T-helper 17 cell (primary cell): ENCODE data around the gene GBX1. TPM values are rescaled to one million over a fixed set of nuclear protein-coding genes. Genes with fewer than 3 reads are reported as not detected.
A peak's percentile ranks its signal among the peaks of the same experiment; 100 is the strongest.

Experiments
- ATAC-seq: fragments of 150-1000 bp; cut with Tn5 transposase; 2 replicates; pipeline ENCODE4 v1.10.0; 2021; ENCODE audit warnings: mild to moderate bottlenecking, moderate library complexity
- DNase-seq, 3 donors: peaks; one replicate each; pipeline versions ENCODE4 v3.0.0 to v3.0.0-alpha.2; 2020 to 2021
- H3K9me3 ChIP-seq: one replicate; pipeline ENCODE4 v1.7.0; 2013; ENCODE audit warnings: low read length, mild to moderate bottlenecking; ENCODE audit not compliant: control insufficient read depth, poor library complexity, severe bottlenecking
- H3K27ac Mint-ChIP-seq: one replicate; pipeline ENCODE4 v1.8.0; 2022; ENCODE audit warnings: mild to moderate bottlenecking, moderate library complexity, mixed read lengths
- H3K27me3 Mint-ChIP-seq: one replicate; pipeline ENCODE4 v1.8.0; 2022; ENCODE audit warnings: mixed read lengths
- H3K36me3 Mint-ChIP-seq: one replicate; pipeline ENCODE4 v1.8.0; 2022; ENCODE audit warnings: low read depth, mixed read lengths
- H3K4me1 Mint-ChIP-seq: one replicate; pipeline ENCODE4 v1.8.0; 2022; ENCODE audit warnings: mild to moderate bottlenecking, mixed read lengths
- H3K4me3 Mint-ChIP-seq: one replicate; pipeline ENCODE4 v1.8.0; 2022; ENCODE audit warnings: mild to moderate bottlenecking, moderate library complexity, mixed read lengths
- total RNA-seq, 4 donors: library from RNA in 2 of 4; stranded (reverse) in 2 of 4; gene quantifications; one replicate each; pipeline ENCODE4 v1.2.3 and lab custom pipeline; 2022 to 2026

GBX1 gene
- total RNA-seq, 2 donors from 2014 or later, result not detected

DNA sequence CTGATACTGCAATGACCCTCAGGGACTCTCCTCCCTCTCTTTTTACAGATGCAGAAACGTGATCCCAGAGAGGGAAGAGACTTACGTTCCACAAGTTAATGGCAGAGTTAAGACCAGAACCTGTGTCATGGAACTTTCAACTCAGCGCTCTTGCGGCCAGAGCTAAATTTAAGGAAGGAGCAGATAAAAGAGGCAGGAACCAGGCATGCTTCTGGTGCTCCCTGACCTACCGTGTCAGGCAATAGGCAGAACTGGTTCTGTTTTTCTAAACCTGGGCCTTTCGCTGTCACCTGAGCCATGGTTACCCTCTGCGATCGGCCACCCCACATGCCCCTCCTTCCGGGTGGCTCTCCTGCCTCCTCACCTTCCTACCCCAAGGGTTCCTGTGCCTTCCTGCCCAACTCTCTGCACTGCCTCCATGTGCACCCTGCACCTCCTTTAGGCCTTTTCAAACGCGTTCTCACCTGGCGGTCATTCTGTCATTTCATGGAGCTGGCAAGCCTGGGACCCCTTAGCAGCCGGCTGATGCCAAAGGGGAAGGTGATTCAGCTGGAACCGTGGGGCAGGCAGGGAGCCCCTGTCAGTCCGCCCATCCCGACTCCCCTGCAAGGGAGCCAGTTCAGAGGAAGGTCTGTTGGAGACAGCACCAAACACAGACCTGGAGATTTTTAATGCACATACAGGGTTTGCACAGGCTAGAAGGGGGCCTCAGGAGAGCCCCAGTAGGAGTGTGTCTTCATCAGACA is 7.7 kb upstream of the GBX1 start:
- Mint-ChIP-seq H3K4me1 (peaks cover 11% of the 10 kb centered on the region), H3K36me3 (peaks cover 2% of the 10 kb centered on the region), H3K27me3 (peaks cover 32% of the 10 kb centered on the region), H3K4me3 (no peak overlapping the region), H3K27ac (no peak overlapping the region)
- DNase-seq (no peak), ATAC-seq (no peak)
- H3K9me3 ChIP-seq, result no peaks in the 10 kb centered on the region

DNA sequence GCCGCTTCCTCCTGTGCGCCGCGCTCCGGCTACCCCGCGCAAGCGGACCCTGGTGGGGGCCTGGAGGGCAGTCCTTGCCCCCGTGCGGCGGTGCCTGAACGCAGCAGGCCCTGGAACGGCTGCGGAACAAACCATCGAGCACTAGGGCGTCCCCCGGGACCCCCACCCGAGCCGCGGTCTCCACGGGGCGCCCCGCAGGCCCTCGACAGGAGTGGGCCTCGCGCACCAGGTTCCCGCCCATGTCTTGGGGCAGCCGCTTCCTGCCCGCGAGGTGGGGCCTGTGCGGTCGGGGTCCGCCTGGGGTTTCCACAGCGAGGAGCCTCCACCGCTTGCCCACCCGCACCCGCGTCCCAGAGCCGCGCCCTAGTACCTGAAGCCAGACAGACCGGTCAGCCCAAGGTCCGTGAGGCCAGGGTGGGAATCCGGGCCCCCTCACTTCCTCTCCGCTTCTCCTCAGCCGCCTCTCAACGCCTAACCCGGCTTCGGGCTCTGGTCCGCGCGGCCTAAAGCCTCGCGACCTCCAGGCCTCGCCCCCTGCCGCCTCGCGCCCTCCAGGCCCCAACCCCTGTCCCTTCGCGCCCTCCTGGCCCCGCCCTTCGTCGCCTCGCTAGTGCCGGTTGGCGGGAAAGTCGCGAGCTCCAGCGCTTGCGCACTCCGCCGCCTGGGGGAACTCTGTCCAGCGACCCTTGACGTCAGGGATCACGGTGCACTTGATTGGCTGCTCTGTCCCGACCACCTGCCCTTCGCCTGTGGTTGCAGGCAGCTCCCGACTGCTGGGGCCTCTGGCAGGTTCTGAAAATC is 7.0 kb upstream of the GBX1 start:
- peaks cover 11% of the 10 kb centered on the region for H3K4me1 Mint-ChIP-seq
- ATAC-seq (no peak), DNase-seq (no peak)
- no peak overlapping the region for H3K4me3 Mint-ChIP-seq
- H3K36me3 Mint-ChIP-seq, result peaks cover 2% of the 10 kb centered on the region
- peaks cover 39% of the 10 kb centered on the region for H3K27me3 Mint-ChIP-seq
- no peak overlapping the region for H3K27ac Mint-ChIP-seq
- H3K9me3 ChIP-seq, result no peaks in the 10 kb centered on the region

DNA sequence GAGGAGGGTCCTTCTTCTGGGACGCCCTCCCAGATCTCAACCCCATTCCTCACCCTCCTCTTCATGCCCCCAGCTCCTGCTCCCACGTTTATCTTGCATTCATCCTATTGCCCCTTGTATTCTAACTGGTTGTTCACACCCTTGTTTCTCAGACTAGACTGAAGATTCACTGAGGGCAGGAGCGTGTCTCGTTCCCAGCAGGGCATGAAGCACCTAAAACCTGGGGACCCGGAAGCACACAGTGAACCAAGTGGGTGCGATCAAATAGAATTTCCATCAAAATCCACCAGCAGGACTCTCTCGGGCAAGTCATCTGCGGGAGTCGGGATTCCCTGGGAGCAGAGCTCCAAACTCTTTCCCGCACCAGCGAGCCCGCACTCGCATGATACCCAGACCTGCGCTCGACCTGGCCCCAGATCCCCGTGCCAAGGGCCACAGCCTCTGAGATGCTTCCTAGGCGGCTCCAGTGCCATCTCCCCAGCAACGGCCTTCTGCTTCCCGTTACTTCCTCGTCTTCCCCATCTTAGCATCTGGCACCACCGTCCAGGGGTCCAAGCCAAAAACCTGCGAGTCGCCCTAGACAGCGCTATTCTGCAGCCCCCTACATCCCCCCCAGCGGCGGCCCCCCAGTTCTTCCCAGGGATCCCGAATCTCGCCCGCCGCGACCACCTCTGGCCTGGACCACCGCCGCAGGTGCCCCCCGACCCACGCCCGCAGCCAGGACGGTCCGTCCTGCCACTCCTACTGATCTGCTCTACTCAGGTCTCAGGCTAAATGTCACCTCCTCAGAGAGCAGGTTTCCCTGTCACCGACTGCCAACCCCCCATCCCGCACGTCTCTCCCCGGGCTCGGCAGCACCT is 6.1 kb upstream of the GBX1 start:
- peaks cover 14% of the 10 kb centered on the region for H3K4me1 Mint-ChIP-seq
- no peak for DNase-seq
- H3K36me3 Mint-ChIP-seq, result peaks cover under 1% of the 10 kb centered on the region
- H3K9me3 ChIP-seq, result no peaks in the 10 kb centered on the region
- peaks cover 41% of the 10 kb centered on the region for H3K27me3 Mint-ChIP-seq
- H3K27ac Mint-ChIP-seq, result no peak overlapping the region
- no peak overlapping the region for H3K4me3 Mint-ChIP-seq
- no peak for ATAC-seq

DNA sequence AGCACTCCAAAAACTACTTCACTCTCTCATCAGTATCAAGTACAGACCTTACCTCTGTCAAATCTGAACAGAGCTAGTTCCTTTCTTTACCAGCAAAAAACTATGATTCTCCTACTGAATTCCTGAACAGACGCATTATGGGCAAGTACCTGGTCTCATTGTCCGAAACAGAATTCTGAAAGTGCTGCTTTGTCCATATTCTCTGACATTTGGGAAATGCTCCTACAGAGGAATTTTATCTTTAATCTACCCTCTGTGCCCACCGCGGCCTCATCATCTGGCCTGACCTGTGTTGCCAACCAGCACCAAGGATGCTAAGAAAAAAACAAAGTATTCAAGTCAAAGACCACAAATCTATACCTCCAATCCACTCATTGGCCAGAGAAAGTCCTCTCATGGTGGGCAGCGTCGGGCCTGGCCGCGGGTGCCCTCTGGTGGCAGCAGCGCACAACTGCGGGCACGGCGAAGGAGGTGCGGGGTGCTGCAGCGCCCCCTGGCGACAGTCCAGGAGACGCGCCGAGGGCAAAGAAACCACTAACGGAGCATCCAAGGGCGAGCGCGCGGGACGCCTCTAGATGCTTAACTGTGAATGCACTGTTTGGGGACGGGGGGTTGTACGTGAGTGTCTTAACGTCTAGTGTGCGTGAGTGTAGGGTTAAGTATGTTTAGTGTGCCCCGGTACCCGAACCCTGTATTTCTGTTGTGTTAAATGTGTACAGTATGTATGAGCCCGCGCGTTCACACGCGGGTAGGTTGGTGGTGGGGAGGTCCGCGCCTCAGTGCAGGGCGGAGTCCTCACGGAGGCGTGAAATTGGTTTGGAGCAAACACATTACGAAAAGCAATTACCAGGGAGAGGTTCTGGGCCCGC is 5.0 kb upstream of the GBX1 start:
- H3K4me1 Mint-ChIP-seq, result peaks cover 19% of the 10 kb centered on the region
- peaks cover 5% of the 10 kb centered on the region for H3K36me3 Mint-ChIP-seq
- DNase-seq (peak; percentile 74 to 84 (median 78)), ATAC-seq (peak; percentile 93)
- H3K9me3 ChIP-seq, result no peaks in the 10 kb centered on the region
- peak overlapping the region; percentile 21 for H3K27ac Mint-ChIP-seq
- peaks cover 45% of the 10 kb centered on the region for H3K27me3 Mint-ChIP-seq
- peak overlapping the region; percentile 31 for H3K4me3 Mint-ChIP-seq

DNA sequence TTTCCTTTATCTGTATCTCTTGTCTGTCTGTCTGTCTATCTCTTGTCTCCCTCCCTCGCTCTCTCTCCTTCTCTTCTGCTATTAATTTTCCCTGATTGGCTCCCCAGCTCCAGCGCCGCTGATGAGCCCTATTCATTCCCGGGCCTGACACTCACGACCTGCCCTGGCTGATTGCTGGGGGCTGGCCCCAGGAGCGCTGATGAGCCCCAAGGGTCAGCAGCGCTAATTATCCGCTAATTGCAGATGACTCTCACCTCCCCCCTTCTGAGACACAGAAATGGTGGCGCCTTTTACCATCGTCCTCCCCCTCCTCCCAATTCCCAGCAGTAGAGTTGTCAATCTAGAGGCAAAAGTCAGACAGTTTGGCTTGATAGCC is 1.3 kb upstream of the GBX1 start:
- no peak for ATAC-seq
- peak overlapping the region; percentile 9 for H3K27ac Mint-ChIP-seq
- peak overlapping the region; percentile 92 for H3K4me3 Mint-ChIP-seq
- no peak for DNase-seq
- peaks cover 23% of the 10 kb centered on the region for H3K4me1 Mint-ChIP-seq
- no peaks in the 10 kb centered on the region for H3K9me3 ChIP-seq
- H3K36me3 Mint-ChIP-seq, result peaks cover 7% of the 10 kb centered on the region
- peaks cover 45% of the 10 kb centered on the region for H3K27me3 Mint-ChIP-seq

DNA sequence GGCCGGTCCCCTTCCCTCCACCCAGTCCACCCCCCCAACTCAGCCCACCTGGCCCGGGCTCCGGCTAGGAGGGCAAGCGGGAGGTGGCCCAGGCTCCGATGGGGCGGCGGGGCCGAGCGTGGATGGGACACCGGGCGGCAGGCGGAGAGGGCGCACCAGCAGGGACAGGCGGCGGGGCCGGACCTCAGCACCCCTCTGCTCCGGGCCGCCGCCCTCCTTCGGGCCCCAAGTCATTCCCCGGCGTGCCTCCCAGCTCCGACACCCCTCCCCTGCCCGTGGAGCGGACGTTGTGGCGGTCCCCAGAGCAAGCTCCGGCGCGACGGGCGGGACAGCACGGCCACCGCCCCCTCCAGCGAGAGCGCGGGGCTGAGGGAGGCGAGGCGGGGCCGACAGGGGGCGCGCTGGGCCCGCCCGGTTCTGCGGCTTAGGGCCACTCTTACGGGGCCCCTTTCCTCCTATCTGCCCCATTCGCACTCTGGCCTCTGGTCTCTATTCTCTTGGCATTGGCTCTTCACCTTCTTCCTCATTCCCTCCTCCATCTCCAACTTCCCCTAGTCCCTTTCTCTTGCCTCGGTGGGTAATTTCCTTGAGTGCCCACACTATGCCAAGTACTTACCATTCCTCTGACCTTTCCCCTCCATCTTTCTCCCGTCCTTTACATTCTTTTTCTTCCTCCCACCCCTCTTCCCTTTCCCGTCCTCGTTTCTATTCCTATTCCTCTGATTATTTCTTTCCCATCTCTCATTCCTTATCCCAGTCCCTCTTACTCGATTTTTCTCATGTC is 701 bp upstream of the GBX1 start:
- DNase-seq, result peak; percentile 53 to 63 (median 61)
- peak overlapping the region; percentile 9 for H3K27ac Mint-ChIP-seq

DNA sequence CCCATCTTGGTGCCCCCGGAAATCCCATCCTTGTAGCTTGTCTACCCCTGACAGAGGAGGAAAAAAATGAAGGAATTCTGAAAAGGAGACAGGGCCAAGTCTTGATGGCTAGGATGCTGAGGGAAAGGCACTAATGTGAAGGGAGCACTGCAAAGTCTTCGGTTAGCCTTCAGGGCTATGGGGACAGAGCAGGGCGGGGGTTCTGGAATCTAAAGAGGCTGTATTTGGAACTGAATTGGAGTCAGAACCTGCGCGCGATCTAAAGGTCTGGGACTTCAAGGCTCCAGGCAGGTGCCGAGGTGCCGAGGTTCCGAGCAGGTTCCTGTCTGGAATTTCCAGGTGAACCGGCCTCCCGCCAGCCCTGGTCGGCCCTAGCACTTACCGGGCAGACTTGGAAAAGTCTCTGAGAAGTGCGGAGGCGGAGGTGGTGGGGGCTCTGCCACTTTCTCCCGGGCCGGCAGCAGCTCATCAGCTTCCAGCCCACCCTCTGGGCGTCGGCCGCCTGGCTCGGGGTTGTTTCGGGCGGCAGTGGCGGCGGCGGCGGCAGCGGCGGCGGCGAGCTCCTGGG is 781 bp downstream of the GBX1 start:
- DNase-seq (no peak), ATAC-seq (no peak)
- no peaks in the 10 kb centered on the region for H3K9me3 ChIP-seq
- Mint-ChIP-seq H3K4me3 (peak overlapping the region; percentile 76), H3K4me1 (peaks cover 14% of the 10 kb centered on the region), H3K27ac (no peak overlapping the region), H3K27me3 (peaks cover 31% of the 10 kb centered on the region), H3K36me3 (peaks cover 7% of the 10 kb centered on the region)

More for the DNA sequence above, 701 bp upstream of the GBX1 start:
- no peaks in the 10 kb centered on the region for H3K9me3 ChIP-seq
- Mint-ChIP-seq H3K36me3 (peaks cover 7% of the 10 kb centered on the region), H3K27me3 (peaks cover 41% of the 10 kb centered on the region), H3K4me1 (peaks cover 21% of the 10 kb centered on the region), H3K4me3 (peak overlapping the region; percentile 92)
- ATAC-seq, result peak; percentile 79

DNA sequence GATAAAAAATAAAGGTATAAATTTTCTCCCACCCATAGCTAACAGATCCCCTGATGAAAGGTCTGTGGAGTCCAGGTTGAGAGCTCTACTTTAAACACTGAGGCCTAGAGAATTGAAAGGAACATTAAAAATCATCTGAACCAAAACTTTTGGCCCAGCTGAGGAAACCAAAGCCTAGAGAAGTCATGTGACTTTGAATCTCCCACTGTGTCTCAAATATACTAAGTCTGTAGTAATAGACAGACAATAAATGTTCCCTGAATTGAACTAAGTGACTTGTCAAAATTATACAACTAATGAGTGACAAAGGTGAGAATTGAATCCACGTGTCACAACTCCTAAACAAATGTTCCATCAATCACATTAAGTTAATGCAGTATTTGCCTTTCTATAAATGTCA is 5.7 kb downstream of the GBX1 start:
- peaks cover 4% of the 10 kb centered on the region for H3K36me3 Mint-ChIP-seq
- no peaks in the 10 kb centered on the region for H3K9me3 ChIP-seq
- H3K27me3 Mint-ChIP-seq, result peaks cover under 1% of the 10 kb centered on the region
- H3K4me1 Mint-ChIP-seq, result peaks cover 4% of the 10 kb centered on the region
- ATAC-seq (no peak), DNase-seq (no peak)
- no peak overlapping the region for H3K27ac Mint-ChIP-seq
- no peak overlapping the region for H3K4me3 Mint-ChIP-seq

DNA sequence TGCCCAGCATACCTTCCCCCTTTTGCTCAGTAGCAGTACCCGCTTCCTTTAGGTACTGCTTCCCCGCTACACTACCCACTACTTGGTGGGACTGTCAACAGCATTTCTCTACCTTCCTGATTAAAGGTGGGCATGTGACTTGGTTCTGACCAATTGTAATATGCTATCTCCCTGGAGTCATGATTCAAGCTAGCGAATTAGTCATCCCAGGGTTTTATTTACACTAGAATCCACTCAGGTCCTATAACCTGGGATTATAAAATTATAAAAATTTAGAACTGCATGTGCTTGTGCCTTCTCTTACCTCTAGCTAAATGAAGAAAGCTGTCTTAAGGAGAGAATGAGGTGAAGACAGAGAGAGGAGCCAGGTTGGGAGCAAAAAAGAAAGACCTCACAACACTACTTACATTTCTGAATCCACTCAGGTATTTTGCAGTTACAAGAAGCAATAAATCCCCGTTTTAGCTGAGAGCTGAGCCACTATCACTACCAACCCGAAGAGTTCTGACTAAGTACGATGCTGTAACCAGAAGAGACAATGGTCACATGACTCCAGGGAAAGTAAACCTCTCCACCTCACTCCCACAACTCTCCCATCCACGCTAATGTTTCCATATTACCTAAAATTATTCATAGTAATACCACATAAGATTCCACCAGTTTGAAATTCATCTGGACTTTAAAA is 9.7 kb downstream of the GBX1 start:
- Mint-ChIP-seq H3K36me3 (peaks cover 5% of the 10 kb centered on the region), H3K4me1 (no peaks in the 10 kb centered on the region), H3K27me3 (peaks cover 24% of the 10 kb centered on the region), H3K4me3 (no peak overlapping the region), H3K27ac (no peak overlapping the region)
- H3K9me3 ChIP-seq, result no peaks in the 10 kb centered on the region
- ATAC-seq (no peak), DNase-seq (no peak)

DNA sequence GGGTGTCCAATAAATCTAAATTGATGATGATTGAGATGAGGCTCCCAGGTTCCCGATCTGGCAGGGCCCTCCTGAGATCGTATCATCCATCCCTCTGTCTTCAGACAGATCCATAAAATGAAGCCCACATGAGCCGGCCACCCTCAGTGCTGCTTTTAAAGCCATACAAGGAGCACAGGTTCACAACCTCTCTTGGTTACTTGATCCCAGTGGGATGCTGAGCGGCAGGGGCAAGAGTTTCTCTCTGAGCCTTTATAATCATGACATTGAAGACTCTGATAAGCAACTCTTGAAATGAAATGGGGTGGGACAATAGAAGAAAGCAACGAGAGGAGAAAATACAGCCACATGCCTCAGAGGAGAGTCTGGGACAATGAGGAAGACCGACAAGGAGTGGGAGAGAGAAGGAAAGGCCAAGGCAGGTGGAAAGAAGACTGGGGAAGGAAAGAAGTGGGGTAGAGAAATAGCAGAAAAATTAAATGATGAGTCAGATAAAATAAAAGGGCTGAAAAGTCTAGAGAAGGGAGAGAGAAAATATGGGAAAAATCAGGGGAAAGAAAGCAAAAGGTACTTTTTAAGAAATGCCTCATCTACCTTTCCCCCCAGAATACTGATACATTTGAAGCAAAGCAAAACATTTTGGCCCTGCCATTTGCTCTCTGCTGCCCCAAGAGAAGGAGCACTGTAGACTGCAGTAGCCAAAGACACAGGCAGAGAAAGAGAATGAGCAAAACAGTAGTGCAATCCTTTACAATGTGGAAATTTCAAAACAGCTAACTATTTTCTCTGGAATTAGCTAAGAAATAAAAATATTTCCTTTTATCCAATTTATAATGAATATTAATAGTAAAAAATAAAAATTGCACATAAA is 14.6 kb downstream of the GBX1 start:
- Mint-ChIP-seq H3K27ac (no peak overlapping the region), H3K27me3 (peaks cover 44% of the 10 kb centered on the region)

More for the DNA sequence above, 14.6 kb downstream of the GBX1 start:
- ATAC-seq, result no peak
- peak in 1 of 3 donors; percentile 0 for DNase-seq
- no peak overlapping the region for H3K4me3 Mint-ChIP-seq
- H3K9me3 ChIP-seq, result no peaks in the 10 kb centered on the region
- H3K36me3 Mint-ChIP-seq, result peaks cover 5% of the 10 kb centered on the region
- no peaks in the 10 kb centered on the region for H3K4me1 Mint-ChIP-seq
